Bronchial epithelial cell (primary cell): ENCODE results near the gene CACNA1D. TPM values are rescaled to one million over a fixed set of nuclear protein-coding genes. Genes with fewer than 3 reads are reported as not detected.

Source experiments
- DNase-seq: peaks from one replicate; pipeline ENCODE4 v3.0.0-alpha.2; 2010; ENCODE audit warnings: low read depth
- FAIRE-seq: peaks from 2 replicates; lab custom pipeline; 2011; peaks lifted over from hg19 to GRCh38; lab: Jason Lieb, UNC
- H3K27me3 ChIP-seq: 2 replicates; pipeline ENCODE4 v1.5.1; 2011; ENCODE audit warnings: low read length; ENCODE audit not compliant: control insufficient read depth, insufficient read depth
- H3K36me3 ChIP-seq: 2 replicates; pipeline ENCODE4 v1.5.1; 2011; ENCODE audit warnings: low read length; ENCODE audit not compliant: control insufficient read depth, insufficient read depth
- H3K4me3 ChIP-seq: 2 replicates; pipeline ENCODE4 v1.5.1; 2011; ENCODE audit warnings: mild to moderate bottlenecking, low read depth, low read length, control low read depth
- total RNA-seq: library from RNA; depleted of rRNA; stranded (reverse); fragments of >200 nt; gene quantifications from 2 replicates; pipeline ENCODE4 v1.2.1, GENCODE V29; 2014
- TF ChIP-seq, protein P1 (sequence below): IDR thresholded peaks from 2 replicates; pipeline ENCODE4 v1.5.1; 2011; ENCODE audit warnings: mild to moderate bottlenecking, moderate library complexity, low read length, control low read depth, inconsistent platforms; ENCODE audit not compliant: insufficient read depth, severe bottlenecking

Gene CACNA1D
- total RNA-seq, 1 donor from 2014 or later = 0.26 TPM

DNA sequence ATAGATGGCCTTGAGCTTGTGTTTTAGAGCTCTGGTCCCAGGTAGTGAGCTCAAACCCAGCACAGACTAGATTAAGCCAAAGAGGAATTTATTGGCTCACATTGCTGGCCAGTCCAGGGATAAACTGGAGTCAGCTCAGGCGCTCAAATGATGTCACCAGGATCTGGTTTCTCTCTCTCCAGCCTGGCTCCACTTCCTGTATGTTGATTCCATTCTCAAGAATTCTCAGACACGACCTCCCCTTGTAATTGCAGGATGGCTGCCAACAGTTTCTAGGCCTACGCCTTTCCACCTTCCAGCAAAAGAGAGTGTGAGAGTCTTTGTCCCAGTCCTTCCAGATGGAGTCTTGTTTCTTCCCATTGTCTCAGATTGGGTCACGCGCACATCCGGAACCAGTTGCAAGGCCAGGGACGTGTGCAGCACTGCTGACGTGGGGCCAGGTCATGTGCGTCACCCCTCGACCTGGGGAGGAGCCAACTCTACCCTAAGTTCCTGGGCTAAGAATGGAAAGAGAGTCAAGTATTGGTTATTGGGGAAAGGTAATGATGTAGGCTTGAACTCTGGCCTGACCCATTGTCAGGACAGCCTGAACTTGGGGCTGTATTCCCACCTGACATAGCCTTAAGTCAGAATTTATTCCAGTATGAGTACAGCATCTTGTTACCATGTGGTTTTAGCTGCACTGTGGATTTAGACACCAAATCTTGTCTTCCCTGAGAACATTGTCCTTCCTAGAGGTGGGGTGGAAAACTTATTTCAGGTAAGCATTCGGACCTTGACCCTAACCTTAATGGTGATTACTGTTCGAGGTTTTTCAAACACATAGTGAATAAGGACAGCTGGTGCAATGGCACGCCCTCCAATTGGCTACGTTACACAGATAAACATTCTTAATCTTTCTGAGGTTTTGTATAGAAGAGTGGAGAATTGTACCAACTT, 31.6 kb downstream of the CACNA1D start:
- TF ChIP-seq, protein P1, sequence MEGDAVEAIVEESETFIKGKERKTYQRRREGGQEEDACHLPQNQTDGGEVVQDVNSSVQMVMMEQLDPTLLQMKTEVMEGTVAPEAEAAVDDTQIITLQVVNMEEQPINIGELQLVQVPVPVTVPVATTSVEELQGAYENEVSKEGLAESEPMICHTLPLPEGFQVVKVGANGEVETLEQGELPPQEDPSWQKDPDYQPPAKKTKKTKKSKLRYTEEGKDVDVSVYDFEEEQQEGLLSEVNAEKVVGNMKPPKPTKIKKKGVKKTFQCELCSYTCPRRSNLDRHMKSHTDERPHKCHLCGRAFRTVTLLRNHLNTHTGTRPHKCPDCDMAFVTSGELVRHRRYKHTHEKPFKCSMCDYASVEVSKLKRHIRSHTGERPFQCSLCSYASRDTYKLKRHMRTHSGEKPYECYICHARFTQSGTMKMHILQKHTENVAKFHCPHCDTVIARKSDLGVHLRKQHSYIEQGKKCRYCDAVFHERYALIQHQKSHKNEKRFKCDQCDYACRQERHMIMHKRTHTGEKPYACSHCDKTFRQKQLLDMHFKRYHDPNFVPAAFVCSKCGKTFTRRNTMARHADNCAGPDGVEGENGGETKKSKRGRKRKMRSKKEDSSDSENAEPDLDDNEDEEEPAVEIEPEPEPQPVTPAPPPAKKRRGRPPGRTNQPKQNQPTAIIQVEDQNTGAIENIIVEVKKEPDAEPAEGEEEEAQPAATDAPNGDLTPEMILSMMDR = no peak
- no peak for DNase-seq
- no peaks in the 10 kb centered on the region for H3K36me3 ChIP-seq
- H3K4me3 ChIP-seq = no peak overlapping the region
- peak; percentile 75 for FAIRE-seq
- H3K27me3 ChIP-seq = peaks cover 2% of the 10 kb centered on the region

DNA sequence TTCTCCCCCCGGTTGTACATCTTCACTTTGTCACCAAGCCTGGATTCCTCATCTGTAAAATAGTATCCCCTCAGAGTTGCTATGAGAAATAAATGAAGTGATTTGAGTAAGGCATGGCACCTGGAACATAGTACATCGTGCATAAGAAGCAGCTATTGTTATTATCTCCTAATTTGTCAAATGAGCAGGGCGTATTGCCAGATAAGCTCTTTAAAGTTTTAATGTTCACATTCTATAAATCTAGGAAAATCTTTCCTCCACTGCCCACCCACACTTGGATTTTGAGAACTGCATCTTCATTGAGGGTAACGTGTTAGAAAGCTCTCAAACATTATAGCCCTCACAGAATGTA, 32.3 kb downstream of the CACNA1D start:
- TF ChIP-seq, protein P1 = no peak
- peaks cover 2% of the 10 kb centered on the region for H3K27me3 ChIP-seq
- no peak overlapping the region for H3K4me3 ChIP-seq
- DNase-seq (no peak), FAIRE-seq (no peak)
- H3K36me3 ChIP-seq = no peaks in the 10 kb centered on the region

DNA sequence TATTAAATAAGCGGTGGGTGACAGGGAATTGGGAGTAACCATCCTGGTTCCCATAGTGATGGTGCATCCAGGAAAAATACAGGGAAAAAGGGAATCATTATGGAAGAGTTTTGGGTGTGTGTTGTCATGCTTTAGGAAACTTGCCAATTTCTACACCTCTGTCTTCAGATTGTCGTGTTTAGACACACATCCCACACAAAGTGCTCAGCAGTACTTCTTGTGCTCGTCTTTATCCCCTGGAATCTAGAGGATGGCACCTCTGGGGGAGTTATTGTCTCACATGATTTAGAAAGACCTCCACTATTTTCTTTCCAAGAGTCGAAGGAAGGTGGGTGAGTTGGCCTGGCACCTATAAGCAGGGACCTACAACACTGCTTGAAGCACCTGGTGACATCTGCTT, 35.8 kb downstream of the CACNA1D start:
- DNase-seq = no peak
- no peaks in the 10 kb centered on the region for H3K36me3 ChIP-seq
- no peak overlapping the region for H3K4me3 ChIP-seq
- peaks cover 2% of the 10 kb centered on the region for H3K27me3 ChIP-seq
- no peak for FAIRE-seq
- TF ChIP-seq, protein P1 = no peak

DNA sequence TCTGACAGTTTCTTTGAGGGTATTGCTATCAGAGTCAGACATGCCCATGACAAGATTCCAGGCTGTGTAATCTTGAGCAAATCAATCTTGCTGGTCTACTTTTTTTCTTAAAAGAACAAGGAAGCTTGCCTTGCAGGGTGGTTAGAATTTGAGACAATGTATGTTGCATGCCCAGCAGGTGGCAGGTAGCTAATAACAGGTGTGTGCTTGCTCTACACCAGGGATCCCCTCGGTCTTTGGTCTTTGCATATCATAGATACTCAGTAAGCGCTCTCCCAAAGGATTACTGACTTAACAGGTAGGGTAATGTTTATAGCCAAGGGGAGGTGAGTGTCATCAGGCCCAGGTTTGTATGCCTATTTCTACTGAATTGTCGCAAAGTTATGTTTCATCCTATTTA, 37.3 kb downstream of the CACNA1D start:
- Histone ChIP-seq H3K27me3 (peaks cover 2% of the 10 kb centered on the region), H3K4me3 (no peak overlapping the region), H3K36me3 (no peaks in the 10 kb centered on the region)
- FAIRE-seq (no peak), DNase-seq (peak; percentile 44)
- TF ChIP-seq, protein P1 = peak; percentile 50

DNA sequence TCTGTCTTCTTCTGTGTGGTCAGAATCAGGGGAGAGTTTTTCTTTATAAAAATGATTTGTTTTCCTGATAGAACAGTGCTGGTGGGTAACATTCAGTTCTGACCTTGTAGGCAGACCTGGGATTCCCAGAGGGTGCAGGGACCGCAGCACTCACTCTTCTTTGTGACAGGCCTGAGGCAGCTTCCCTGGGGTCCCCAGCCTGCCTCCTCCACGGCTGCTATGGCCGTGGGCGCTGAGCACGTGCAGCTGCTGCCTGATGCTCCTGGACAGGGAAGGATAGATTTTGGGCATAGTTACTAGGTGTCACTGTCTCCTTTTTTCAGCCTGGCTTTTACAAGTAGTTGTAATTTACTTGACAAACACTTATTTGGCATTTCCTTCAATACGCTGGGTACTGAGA, 39.1 kb downstream of the CACNA1D start:
- Histone ChIP-seq H3K27me3 (peaks cover 2% of the 10 kb centered on the region), H3K36me3 (no peaks in the 10 kb centered on the region), H3K4me3 (no peak overlapping the region)
- FAIRE-seq (no peak), DNase-seq (no peak)
- TF ChIP-seq, protein P1 = no peak
